ENCODE data around the gene PER3. TPM values are rescaled to one million over a fixed set of nuclear protein-coding genes. Genes with fewer than 3 reads are reported as not detected.

PER3 gene
- polyA plus RNA-seq, 4 donors: 13.0 to 22.5 (median 13.9) TPM

DNA sequence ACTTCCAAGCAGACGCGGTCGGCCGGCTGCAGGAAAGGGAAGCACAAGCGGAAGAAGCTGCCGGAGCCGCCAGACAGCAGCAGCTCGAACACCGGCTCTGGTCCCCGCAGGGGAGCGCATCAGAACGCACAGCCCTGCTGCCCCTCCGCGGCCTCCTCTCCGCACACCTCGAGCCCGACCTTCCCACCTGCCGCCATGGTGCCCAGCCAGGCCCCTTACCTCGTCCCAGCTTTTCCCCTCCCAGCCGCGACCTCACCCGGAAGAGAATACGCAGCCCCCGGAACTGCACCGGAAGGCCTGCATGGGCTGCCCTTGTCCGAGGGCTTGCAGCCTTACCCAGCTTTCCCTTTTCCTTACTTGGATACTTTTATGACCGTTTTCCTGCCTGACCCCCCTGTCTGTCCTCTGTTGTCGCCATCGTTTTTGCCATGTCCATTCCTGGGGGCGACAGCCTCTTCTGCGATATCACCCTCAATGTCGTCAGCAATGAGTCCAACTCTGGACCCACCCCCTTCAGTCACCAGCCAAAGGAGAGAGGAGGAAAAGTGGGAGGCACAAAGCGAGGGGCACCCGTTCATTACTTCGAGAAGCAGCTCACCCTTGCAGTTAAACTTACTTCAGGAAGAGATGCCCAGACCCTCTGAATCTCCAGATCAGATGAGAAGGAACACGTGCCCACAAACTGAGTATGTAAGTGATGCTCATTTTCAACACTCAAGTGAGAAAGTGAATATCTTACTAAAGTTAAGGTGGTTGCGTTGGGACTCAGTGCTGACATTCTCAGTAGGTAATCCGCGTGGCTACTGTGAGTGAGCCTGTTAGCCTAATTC lies 43.2 kb downstream of the PER3 start:
- DNase-seq (ENCODE audit: low read depth in 4 of 4, low spot score in 3 of 4): no peak

DNA sequence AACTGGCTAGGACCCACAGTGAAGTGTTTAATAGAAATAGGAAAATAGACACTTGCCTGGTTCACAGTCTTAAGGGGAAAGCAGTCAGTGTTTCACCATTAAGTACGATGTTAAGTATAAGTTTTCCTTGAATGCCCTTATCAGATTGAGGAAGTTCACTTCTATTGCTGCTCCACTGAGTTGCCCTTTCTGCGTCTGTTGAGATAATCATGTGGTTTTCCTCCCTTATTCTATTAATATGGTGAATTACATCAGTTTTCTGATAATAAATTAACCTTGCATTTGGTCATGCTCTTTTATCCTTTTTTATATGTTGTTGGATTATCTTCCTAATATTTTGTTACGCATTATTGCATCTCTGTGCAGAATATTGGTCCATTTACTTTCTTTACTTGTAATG lies 47.4 kb downstream of the PER3 start:
- no peak for DNase-seq (ENCODE audit: low read depth in 4 of 4, low spot score in 3 of 4)

DNA sequence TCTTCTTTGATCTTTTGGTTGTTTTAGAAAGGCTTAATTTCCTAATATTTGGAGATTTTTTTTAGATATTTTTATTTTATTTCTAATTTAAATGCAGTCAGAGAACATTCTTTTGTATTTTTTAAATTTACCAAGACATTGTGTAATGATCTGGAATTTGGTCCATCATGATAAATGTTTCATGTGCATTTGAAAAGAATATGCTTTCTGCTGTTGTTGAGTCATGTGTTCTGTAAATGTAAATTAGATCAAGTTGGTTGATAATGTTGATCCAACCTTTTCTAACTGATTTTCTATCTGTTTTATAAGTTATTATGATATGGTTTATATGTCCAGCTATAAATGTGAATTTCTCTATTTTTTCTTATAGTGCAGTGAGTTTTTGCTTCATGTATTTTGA lies 48.9 kb downstream of the PER3 start:
- DNase-seq (ENCODE audit: low read depth in 4 of 4, low spot score in 3 of 4): no peak

DNA sequence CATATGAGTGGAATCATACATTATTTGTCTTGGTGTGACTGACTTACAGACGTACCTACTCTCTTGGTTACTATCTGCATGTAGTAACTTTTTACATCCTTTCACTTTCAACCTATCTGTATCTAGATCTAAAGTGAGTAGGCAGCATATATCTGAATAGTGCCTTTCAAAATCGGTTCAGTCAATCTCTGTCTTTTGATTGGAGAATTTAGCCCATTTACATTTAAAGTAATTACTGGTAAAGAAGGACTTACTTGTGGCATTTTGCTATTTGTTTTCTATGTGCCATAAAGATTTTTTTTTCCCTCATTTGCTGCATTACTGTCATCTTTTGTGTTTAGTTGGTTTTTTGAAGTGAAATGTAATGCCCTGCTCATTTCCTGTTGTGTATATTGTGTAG lies 54.6 kb downstream of the PER3 start:
- DNase-seq (ENCODE audit: low read depth in 4 of 4, low spot score in 3 of 4): no peak

DNA sequence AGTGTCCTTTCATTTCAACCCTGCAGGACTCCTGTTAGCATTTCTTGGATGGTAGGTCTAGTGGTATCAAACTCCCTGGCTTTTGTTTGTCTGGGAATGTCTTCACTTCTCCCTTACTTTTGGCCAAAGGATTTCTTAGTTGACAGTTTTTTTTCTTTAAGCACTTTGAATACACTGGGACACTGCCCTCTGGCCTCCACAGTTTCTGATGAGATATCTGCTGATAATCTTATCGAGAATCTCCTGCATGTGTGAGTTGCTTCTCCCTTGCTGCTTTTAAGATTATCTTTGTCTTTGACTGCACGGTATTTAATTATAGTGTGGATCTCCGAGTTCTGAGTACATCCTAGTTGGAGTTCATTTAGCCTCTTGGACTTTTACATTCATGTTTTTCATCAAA lies 55.4 kb downstream of the PER3 start:
- DNase-seq (ENCODE audit: low read depth in 4 of 4, low spot score in 3 of 4): no peak

DNA sequence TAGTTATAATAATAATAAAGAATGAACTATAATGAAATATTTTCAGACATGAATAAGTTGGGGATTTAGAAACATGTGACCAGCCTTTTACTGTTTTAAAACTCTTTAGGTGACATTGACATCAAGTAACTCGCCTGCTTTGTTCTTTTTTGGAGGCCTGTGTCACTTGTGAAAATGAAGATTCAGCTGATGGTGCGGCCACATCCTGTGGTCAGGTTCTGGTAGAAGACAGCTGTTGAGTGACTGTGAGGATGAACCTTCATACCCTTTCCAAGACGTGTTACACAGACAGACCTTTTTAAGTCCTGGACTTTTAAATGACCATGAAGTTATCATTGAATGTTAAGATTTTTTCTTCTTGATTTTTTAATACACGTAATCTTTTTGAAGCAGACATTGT lies 58.4 kb downstream of the PER3 start:
- no peak for DNase-seq (ENCODE audit: low read depth in 4 of 4, low spot score in 3 of 4)

DNA sequence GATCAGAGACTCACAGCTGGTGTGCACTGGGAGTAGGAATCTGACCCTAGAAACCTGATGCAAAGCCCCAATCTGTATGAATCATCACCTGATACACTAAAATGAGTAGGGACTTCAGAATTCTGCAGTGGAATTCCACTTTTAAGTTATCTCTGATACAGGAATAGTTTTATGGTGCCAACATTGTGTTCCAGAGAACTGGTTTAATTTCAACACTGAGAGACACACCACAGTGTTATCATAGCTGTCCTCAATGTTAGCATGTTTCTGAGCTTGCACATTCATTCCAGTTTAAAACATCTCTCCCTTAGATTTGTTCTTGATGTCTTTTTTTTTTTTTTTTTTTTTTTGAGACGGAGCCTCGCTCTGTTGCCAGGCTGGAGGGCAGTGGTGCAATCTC lies 61.7 kb downstream of the PER3 start:
- no peak for DNase-seq (ENCODE audit: low read depth in 4 of 4, low spot score in 3 of 4)

DNA sequence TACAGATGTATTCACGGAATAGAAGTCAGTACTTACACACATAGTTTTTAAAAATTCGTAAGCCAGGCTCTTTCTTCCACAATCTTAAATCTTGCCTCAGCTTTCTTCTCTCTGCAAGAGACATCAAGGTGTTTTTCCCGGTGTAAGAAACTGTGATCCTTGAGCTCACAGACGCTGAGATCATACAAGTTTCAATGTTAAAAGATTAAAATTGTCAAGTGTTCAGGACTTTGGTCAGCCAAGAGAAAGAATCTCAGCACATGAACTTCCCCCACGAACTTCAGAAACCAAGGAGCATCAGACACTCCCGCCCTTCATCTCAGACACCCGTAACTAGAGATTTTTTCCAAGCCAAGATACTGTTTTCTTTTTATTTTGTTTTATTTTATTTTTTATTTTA lies 62.6 kb downstream of the PER3 start:
- no peak for DNase-seq (ENCODE audit: low read depth in 4 of 4, low spot score in 3 of 4)

DNA sequence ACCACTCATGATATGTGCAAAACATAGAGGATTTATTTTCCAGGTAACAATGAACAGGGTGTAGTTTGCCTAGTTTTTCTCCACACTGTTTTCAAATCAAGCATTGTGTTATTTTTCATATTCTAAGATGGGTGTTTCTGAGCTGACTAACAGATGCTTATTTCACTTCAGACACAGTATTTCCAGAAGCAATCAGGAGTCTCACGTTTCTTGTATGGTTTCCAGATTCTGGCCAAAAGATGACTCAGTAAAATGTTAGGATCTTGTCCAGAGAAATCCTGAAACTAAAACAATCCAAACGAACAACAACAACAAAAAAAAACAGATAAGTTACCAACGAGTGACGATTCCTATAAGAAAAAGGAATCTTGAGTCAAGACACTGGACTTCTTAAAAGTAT lies 63.5 kb downstream of the PER3 start:
- no peak for DNase-seq (ENCODE audit: low read depth in 4 of 4, low spot score in 3 of 4)

DNA sequence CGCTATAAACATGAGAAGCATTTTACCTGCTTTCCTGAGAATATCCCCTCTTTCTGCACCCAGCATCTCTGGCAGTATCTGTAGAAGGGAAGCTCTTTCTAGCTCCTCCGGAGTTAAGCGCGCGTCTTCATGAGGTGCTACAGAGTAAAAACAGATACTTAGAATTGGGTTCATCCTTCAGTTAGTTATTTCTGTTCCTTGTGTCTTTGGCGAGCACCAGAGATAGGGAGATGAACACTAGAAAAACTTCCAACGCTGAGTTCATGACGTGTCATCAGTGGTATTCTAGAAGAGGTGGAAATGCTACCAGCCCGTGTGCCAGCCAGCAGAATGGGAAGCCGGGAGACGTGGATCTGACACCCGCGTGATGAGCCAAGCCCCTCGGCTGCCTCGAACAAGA lies 66.7 kb downstream of the PER3 start:
- DNase-seq (ENCODE audit: low read depth in 4 of 4, low spot score in 3 of 4): no peak

DNA sequence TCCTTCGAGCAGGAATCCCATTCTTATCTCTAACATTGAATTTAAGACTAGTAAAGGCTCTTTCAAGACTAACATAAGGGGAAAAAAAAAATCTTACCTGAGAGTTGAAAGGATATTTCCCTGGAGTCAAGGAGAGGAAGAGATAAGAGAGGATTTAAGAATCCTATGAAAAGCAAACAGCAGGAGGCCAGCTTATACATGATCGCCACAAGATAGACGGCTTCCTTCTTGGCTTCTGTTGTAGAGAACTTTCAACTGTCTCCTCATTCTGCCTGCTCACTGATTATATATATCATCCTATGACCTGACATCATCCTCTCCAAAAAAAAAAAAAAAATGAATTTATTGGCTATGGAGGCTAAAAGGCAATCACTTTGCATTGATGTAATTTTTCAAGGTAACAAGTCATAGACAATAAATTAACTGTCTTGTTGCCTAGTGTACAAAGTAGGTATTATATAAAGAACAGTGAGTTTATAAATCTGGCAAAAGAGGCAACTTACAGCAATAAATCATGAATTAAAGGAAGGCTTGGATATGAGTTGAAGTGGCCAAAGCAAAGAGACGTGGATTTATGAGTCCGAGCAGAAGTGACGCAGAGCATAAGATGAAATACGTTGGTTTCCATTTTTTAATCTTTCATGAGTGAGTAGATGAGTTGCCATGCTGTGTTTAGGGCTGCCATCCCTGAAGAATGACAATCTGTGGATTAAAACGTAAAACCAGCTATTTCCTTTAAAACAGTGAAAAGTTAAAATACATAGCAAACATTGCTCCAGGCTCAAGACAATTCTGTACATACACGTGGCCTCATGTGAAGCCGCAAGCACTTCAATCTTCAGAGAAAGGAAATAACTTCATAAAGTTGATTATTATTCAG lies 69.0 kb downstream of the PER3 start, which contains the start of gene UTS2:
UTS2 (minus strand) TSS at position 262 of the 880 bp plus-strand sequence; CDS start at position 200, 62 bp downstream.
- no peak for DNase-seq (ENCODE audit: low read depth in 4 of 4, low spot score in 3 of 4)

DNA sequence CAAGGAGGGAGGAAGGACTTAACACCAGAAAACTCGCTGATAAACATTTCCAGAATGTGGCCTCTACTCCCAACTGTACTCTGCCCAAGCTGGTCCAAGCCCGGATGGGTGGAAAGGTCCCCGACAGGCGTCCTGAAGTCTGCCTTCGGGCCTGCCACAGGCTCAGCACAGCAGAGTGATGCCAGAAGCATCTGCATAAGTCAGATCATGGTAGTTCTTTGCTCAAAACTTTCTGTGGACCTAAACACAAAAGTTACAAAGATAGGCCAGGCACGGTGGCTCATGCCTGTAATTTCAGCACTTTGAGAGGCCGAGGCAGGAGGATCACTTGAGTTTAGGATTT lies 69.6 kb downstream of the PER3 start:
- DNase-seq (ENCODE audit: low read depth in 4 of 4, low spot score in 3 of 4): no peak

DNA sequence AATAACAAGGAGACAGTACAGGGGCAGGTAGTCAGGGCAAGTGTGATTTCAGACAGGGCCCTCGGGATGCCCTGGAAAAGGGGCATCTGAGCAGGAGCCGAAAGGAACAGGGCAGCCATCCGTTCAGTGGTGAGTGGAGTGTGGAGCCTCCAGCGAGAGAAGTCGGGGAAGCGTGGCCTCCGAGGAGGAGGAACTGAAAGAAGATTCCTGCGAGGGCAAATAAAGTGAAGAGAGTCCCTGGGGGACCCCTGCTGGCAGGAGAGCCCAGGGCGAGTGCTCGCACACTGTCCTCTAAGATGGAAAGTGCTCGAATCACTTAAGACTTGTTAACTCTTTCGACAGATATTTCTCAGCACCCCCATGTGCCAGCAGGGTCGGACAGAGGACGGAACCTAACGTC lies 72.3 kb downstream of the PER3 start:
- DNase-seq (ENCODE audit: low read depth in 4 of 4, low spot score in 3 of 4): no peak

DNA sequence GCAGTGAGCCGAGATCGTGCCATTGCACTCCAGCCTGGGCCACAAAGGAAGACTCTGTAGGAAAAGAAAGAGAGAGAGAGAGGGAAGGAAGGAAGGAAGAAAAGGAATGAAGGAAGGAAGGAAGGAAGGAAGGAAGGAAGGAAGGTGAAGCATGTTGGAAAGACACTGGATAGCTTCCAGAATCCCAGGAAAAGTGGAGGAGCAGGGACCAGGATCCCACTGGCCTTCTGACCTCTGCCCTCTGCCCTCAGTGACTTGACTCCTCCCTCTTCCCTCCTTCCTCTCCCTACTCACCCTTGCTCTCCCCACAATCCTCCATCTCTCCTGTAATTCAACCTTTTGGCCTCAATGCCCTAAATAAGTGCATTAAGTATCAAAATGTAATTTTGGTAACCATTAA lies 72.9 kb downstream of the PER3 start:
- DNase-seq (ENCODE audit: low read depth in 4 of 4, low spot score in 3 of 4): no peak

DNA sequence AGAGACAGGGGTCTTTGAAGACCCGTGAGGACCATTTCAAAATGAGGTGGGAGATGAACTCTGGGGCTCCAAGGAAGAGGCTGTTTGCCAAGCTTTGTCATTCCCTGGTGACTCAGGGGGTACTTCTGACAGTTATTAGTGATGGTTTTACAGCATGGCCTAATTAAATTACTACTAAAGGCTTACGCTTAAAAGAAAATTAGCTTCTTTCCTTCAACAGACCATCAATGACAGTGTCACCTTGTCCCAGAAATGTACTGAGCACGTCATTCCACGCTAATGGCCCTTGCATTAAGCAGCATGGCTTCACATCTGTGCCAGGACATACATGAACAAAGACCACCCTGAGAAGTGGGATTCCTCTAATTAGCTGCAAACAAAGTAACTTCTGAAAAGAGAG lies 73.9 kb downstream of the PER3 start:
- DNase-seq (ENCODE audit: low read depth in 4 of 4, low spot score in 3 of 4): no peak

DNA sequence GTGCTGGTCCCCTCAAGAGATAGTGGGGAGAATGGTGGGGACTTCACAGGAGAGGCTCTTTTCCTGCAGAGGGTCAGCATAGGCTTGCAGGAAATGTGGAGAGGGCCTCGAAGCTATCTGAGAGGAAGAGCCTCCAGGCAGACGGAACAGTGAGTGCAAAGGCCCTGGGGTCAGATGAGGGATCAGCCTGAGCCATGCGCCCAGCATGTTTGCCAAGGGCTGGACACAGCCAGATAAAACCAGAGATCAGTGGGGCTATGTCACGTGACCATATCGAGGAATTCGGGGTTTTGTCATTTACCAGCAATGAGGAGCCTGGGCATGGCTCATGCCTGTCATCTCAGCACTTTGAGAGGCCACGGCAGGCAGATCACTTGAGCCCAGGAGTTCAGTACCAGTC lies 75.3 kb downstream of the PER3 start:
- no peak for DNase-seq (ENCODE audit: low read depth in 4 of 4, low spot score in 3 of 4)

DNA sequence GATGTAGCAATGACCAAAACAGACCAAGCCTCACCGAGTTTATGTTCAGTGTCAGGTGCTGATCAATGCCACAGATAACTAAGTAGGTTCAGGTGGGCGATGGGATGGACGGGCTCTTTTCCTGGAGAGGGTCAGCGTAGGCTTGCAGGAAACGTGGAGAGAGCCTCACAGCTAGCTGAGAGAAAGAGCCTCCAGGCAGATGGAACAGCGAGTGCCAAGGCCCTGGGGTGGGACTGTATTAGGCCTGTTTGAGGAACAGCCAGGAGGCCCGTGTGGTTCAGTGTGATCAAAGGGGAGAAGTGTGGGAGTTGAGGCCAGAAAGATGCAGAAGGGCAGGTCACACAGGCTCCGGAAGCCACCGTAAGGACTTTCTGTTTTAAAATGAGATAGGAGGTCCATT lies 76.0 kb downstream of the PER3 start:
- DNase-seq (ENCODE audit: low read depth in 4 of 4, low spot score in 3 of 4): no peak

DNA sequence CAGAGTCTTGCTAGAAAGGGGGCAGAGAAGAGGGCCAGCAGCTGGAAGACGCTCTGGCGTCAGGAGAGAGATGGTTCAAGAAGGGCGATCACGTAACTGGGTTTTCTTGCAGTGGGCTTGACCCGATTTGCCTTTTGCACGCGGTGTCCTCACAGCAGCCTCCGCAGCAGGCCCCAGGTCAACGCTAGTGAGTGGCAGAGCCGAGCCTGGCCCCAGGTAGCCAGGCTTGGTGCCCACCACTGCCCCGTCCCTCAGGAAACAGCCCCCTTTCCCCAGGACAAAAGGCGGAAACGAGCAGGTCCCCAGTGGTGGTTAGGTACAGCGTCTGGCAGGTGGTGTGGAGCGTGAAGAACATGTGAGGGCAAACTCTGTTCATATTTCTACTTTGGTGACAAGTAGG lies 77.4 kb downstream of the PER3 start:
- no peak for DNase-seq (ENCODE audit: low read depth in 4 of 4, low spot score in 3 of 4)

DNA sequence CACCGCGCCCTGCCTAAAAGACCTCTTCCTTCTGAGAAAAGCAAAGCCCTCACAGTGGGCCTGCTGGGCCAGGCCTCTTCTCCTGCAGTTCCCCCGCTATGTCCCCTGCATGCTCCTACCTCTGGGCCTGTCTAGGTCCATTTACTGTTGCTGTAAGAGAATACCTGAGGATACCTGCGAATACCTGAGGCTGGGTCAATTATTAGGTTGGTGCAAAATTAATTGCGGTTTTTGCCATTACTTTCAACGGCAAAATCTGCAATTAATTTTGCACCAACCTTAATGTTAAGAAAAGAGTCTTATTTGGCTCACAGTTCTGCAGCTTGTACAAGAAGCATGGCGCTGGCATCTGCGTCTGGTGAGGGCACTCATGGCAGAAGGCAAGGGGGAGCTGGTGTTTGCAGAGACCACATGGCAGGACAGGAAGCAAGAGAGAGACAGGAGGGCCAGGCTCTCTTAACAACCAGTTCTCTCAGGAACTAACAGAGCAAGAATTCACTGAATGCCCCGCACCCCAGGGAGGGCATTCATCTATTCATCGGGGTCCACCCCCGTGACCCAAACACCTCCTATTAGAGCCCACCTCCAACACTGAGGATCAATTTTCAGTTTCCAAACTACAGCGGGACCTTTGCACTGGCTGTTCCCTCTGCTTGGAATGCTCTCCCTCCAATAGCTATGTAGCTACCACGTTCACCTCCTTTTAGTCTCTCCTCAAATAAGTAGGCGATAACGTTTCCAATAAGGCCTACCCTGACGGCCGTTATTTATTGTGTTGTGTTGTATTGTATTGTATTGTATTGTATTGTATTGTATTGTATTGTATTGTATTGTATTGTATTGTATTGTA lies 78.3 kb downstream of the PER3 start:
- DNase-seq (ENCODE audit: low read depth in 4 of 4, low spot score in 3 of 4): no peak

DNA sequence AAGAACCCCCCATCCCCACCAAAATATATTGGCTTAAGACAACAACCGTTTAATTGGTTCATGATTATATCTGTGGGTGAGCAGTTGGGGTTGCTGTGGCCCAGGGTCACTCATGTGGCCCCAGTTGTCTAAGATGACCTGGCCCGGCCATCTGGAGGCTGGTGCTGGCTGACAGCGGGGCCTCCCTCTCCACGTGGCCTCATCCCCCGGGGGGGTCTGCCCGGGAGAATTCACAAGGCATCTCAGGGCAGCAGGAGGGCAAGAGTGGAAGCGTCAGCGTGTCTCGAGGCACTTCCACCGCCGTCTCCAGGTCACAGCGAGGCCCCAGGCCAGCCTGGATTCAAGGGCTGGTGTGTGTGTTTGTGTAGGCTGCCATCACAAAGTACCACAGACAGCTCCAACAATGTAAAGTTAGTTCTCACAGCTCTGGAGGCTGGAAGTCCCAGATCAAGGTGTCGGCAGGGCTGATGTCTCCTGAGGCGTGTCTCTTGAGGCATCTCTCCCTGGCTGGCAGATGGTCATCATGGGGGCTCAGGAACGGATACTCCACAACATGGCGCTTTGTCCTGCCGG lies 79.8 kb downstream of the PER3 start:
- no peak for DNase-seq (ENCODE audit: low read depth in 4 of 4, low spot score in 3 of 4)

DNA sequence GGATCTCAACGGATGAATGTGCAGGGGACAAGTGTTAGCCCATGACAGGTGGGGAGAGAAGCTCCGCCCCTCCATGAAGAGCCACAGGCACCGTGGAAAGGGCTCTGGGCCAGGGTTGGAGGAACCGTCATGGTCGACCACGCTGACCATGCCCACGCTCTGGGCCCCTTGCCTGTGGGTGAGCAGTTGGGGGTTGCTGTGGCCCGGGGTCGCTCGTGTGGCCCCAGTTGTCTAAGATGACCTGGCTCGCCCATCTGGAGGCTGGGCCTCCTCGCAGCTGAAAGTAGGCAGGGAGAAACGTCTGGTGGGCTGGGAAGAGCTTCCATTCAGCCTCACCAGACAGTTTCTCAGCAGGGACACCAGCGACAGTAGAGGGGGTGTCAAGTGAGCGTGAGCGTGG lies 81.9 kb downstream of the PER3 start:
- DNase-seq (ENCODE audit: low read depth in 4 of 4, low spot score in 3 of 4): no peak

Measured in left renal pelvis (tissue), 4 donors.